ENCODE results near the gene HOXB8.

DNA sequence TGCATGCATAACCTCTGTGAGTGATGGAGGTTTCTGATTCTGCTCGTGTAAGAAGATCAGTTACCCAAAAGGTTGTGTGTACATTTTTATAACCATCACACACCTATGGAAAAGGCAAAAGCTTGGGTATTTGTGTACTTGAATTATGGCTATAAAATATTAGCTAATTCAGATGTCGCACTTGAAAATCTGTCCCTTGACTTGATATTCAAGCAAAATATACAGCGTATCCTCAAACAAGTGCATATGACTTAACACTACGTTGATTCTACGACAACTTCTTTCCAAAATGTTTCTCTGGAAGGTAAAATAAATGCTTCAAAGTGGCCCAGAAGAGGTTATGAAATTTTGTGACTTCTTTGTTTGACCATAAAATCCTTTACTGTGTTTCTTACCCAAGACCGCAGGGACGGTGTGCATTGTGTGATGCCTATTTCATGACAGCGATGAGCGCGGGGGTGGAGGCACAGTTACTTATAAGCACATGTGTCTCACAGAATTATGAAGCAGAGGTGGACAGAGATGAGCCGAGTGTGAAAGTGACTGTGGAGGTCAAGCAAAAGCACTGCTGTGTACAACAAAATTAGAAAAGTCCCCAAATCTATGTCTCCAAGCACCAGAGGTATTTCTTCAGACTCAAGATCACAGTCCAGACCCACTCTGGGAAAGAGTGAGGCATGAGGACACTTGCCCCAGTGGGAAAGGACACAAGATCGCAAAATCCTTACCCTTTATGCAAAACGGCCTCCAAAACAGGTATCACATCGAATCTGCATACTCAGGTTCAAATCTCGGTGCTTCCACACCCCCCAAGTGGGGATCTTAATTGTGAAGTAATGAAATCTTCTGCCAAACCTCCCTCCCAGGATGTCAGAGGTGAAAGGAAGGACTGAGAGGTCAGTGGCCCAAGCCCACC lies 15.2 kb upstream of the HOXB8 start:
- TF ChIP-seq, protein P1, sequence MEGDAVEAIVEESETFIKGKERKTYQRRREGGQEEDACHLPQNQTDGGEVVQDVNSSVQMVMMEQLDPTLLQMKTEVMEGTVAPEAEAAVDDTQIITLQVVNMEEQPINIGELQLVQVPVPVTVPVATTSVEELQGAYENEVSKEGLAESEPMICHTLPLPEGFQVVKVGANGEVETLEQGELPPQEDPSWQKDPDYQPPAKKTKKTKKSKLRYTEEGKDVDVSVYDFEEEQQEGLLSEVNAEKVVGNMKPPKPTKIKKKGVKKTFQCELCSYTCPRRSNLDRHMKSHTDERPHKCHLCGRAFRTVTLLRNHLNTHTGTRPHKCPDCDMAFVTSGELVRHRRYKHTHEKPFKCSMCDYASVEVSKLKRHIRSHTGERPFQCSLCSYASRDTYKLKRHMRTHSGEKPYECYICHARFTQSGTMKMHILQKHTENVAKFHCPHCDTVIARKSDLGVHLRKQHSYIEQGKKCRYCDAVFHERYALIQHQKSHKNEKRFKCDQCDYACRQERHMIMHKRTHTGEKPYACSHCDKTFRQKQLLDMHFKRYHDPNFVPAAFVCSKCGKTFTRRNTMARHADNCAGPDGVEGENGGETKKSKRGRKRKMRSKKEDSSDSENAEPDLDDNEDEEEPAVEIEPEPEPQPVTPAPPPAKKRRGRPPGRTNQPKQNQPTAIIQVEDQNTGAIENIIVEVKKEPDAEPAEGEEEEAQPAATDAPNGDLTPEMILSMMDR (IDR thresholded peaks at IDR 0.05; ENCODE audit: low read depth, low read length): no peak
- no peak for TF ChIP-seq EZH2phosphoT487 (IDR thresholded peaks at IDR 0.05; ENCODE audit: low read depth)

Measured in OCI-LY3 (cell line).